Mononuclear cell (primary cell): ENCODE results near the gene ATP23. TPM values are rescaled to one million over a fixed set of nuclear protein-coding genes. Genes with fewer than 3 reads are reported as not detected.
A peak's percentile ranks its signal among the peaks of the same experiment; 100 is the strongest.

ENCODE experiments used
- H3K27me3 ChIP-seq: 2 replicates; pipeline ENCODE4 v1.6.0; 2011; ENCODE audit warnings: low read length, control low read depth; ENCODE audit not compliant: insufficient read depth
- H3K4me1 ChIP-seq: 2 replicates; pipeline ENCODE4 v1.5.1; 2011; ENCODE audit warnings: mild to moderate bottlenecking, low read length, control low read depth; ENCODE audit not compliant: insufficient read depth
- H3K4me3 ChIP-seq: 2 replicates; pipeline ENCODE4 v1.5.1; 2011; ENCODE audit warnings: mild to moderate bottlenecking, low read length, moderate library complexity
- H3K9me3 ChIP-seq: 2 replicates; pipeline ENCODE4 v1.5.1; 2011; ENCODE audit warnings: low read depth, mild to moderate bottlenecking, control low read depth, low read length
- total RNA-seq: library from RNA; depleted of rRNA; stranded (reverse); fragments of >200 nt; gene quantifications from one replicate; pipeline ENCODE4 v1.2.3, GENCODE V29; 2012

The ATP23 gene
- 10.4 TPM for total RNA-seq

- H3K4me1 ChIP-seq: peaks cover 47% of the 10 kb centered on the region
- no peaks in the 10 kb centered on the region for H3K9me3 ChIP-seq
- peak within 1 kb of the TSS; percentile 76 for H3K4me3 ChIP-seq
- H3K27me3 ChIP-seq: no peaks in the 10 kb centered on the region
Measured at GRCh38 chr12:57941165-57941894, at the start of gene ATP23. ATP23 (plus strand) TSS chr12:57941567; CDS start chr12:57941702, 135 bp downstream.

GRCh38 chr12:57892232-57892972, 49.0 kb upstream of the ATP23 start:
- H3K4me1 ChIP-seq: peaks cover 39% of the 10 kb centered on the region
- no peaks in the 10 kb centered on the region for H3K27me3 ChIP-seq
- no peak overlapping the region for H3K4me3 ChIP-seq
- H3K9me3 ChIP-seq: no peaks in the 10 kb centered on the region

- H3K4me3 ChIP-seq: no peak overlapping the region
- H3K9me3 ChIP-seq: no peaks in the 10 kb centered on the region
- no peaks in the 10 kb centered on the region for H3K27me3 ChIP-seq
- H3K4me1 ChIP-seq: peaks cover 47% of the 10 kb centered on the region
Measured at GRCh38 chr12:57893431-57894353, 47.7 kb upstream of the ATP23 start.

- Histone ChIP-seq H3K27me3 (no peaks in the 10 kb centered on the region), H3K9me3 (no peaks in the 10 kb centered on the region), H3K4me3 (no peak overlapping the region), H3K4me1 (peaks cover 50% of the 10 kb centered on the region)
Measured at GRCh38 chr12:57894399-57895292, 46.7 kb upstream of the ATP23 start.

GRCh38 chr12:57895389-57896114, 45.8 kb upstream of the ATP23 start:
- Histone ChIP-seq H3K9me3 (no peaks in the 10 kb centered on the region), H3K4me3 (no peak overlapping the region), H3K27me3 (no peaks in the 10 kb centered on the region), H3K4me1 (peaks cover 50% of the 10 kb centered on the region)

GRCh38 chr12:57896115-57896433, 45.3 kb upstream of the ATP23 start:
- Histone ChIP-seq H3K27me3 (no peaks in the 10 kb centered on the region), H3K9me3 (no peaks in the 10 kb centered on the region), H3K4me1 (peaks cover 50% of the 10 kb centered on the region), H3K4me3 (peak overlapping the region; percentile 31)

- Histone ChIP-seq H3K9me3 (no peaks in the 10 kb centered on the region), H3K4me1 (peaks cover 50% of the 10 kb centered on the region), H3K4me3 (peak overlapping the region; percentile 31), H3K27me3 (no peaks in the 10 kb centered on the region)
Measured at GRCh38 chr12:57896434-57897201, 44.7 kb upstream of the ATP23 start.

GRCh38 chr12:57897286-57897974, 43.9 kb upstream of the ATP23 start:
- no peak overlapping the region for H3K4me3 ChIP-seq
- no peaks in the 10 kb centered on the region for H3K9me3 ChIP-seq
- peaks cover 50% of the 10 kb centered on the region for H3K4me1 ChIP-seq
- no peaks in the 10 kb centered on the region for H3K27me3 ChIP-seq

GRCh38 chr12:57898308-57898970, 42.9 kb upstream of the ATP23 start:
- H3K9me3 ChIP-seq: no peaks in the 10 kb centered on the region
- H3K27me3 ChIP-seq: no peaks in the 10 kb centered on the region
- H3K4me3 ChIP-seq: no peak overlapping the region
- peaks cover 50% of the 10 kb centered on the region for H3K4me1 ChIP-seq

GRCh38 chr12:57899010-57899662, 42.2 kb upstream of the ATP23 start:
- Histone ChIP-seq H3K4me1 (peaks cover 45% of the 10 kb centered on the region), H3K4me3 (no peak overlapping the region), H3K27me3 (no peaks in the 10 kb centered on the region), H3K9me3 (no peaks in the 10 kb centered on the region)

- no peak overlapping the region for H3K4me3 ChIP-seq
- no peaks in the 10 kb centered on the region for H3K9me3 ChIP-seq
- peaks cover 22% of the 10 kb centered on the region for H3K4me1 ChIP-seq
- H3K27me3 ChIP-seq: no peaks in the 10 kb centered on the region
Measured at GRCh38 chr12:57902478-57902969, 38.8 kb upstream of the ATP23 start.

- Histone ChIP-seq H3K27me3 (no peaks in the 10 kb centered on the region), H3K4me1 (peaks cover 4% of the 10 kb centered on the region), H3K4me3 (no peak overlapping the region), H3K9me3 (no peaks in the 10 kb centered on the region)
Measured at GRCh38 chr12:57904426-57904825, 36.9 kb upstream of the ATP23 start.
